Skeletal muscle tissue (tissue), 4 donors: ENCODE data around the gene IMMT. TPM values are rescaled to one million over a fixed set of nuclear protein-coding genes. Genes with fewer than 3 reads are reported as not detected.

Experiments
- H3K27ac ChIP-seq: one replicate; pipeline ENCODE4 v1.7.0; 2013; ENCODE audit warnings: mild to moderate bottlenecking, low read depth, low read length, inconsistent platforms
- H3K27me3 ChIP-seq, 3 donors: one replicate each; pipeline ENCODE4 v1.7.0; 2013; ENCODE audit warnings: low read length in 3 of 3; ENCODE audit not compliant: control insufficient read depth in 3 of 3, insufficient read depth in 3 of 3
- H3K36me3 ChIP-seq, 3 donors: one replicate each; pipeline ENCODE4 v1.7.0; 2013; ENCODE audit warnings: low read length in 3 of 3; ENCODE audit not compliant: control insufficient read depth in 3 of 3, insufficient read depth in 3 of 3
- H3K4me1 ChIP-seq, 3 donors: one replicate each; pipeline ENCODE4 v1.7.0; 2013; ENCODE audit warnings: low read length in 3 of 3, mild to moderate bottlenecking in 3 of 3; ENCODE audit not compliant: control insufficient read depth in 3 of 3, insufficient read depth in 3 of 3
- H3K4me3 ChIP-seq, 3 donors: one replicate each; pipeline ENCODE4 v1.7.0; 2013; ENCODE audit warnings: low read length in 3 of 3
- H3K9ac ChIP-seq, 3 donors: one replicate each; pipeline ENCODE4 v1.7.0; 2013; ENCODE audit warnings: low read length in 3 of 3, mild to moderate bottlenecking in 3 of 3, moderate library complexity in 2 of 3, low read depth in 1 of 3
- H3K9me3 ChIP-seq, 3 donors: one replicate each; pipeline ENCODE4 v1.7.0; 2013; ENCODE audit warnings: low read length in 3 of 3; ENCODE audit not compliant: control insufficient read depth in 3 of 3
- total RNA-seq: library from RNA; depleted of rRNA; stranded (reverse); fragments of >200 nt; gene quantifications from one replicate; pipeline ENCODE4 v1.2.3, GENCODE V29; 2014
- donor health status: Osteomylitis.

Gene IMMT
- total RNA-seq, 1 donor from 2014 or later = 43.8 TPM

GRCh38 chr2:86185517-86186212 lies 9.6 kb downstream of the IMMT start:
- Histone ChIP-seq H3K4me3 (no peak overlapping the region), H3K9me3 (no peaks in the 10 kb centered on the region), H3K27me3 (no peaks in the 10 kb centered on the region), H3K4me1 (peaks cover 12 to 25% (median 23%) of the 10 kb centered on the region in 3 donors), H3K27ac (no peak overlapping the region), H3K36me3 (peaks cover 0 to 3% (median 0%) of the 10 kb centered on the region in 3 donors), H3K9ac (no peak overlapping the region)

GRCh38 chr2:86176597-86176996 lies 18.7 kb downstream of the IMMT start:
- no peak overlapping the region for H3K27ac ChIP-seq
- peaks cover 9% of the 10 kb centered on the region in 3 donors for H3K4me1 ChIP-seq
- no peak overlapping the region for H3K4me3 ChIP-seq
- H3K9ac ChIP-seq = peak overlapping the region in 1 of 3 donors; percentile 33
- H3K36me3 ChIP-seq = peaks cover 13 to 33% (median 26%) of the 10 kb centered on the region in 3 donors
- no peaks in the 10 kb centered on the region for H3K27me3 ChIP-seq
- H3K9me3 ChIP-seq = no peaks in the 10 kb centered on the region

- Histone ChIP-seq H3K9ac (no peak overlapping the region), H3K9me3 (no peaks in the 10 kb centered on the region), H3K36me3 (peaks cover 16 to 33% (median 26%) of the 10 kb centered on the region in 3 donors), H3K4me1 (peaks cover 9% of the 10 kb centered on the region in 3 donors), H3K27ac (no peak overlapping the region), H3K27me3 (no peaks in the 10 kb centered on the region), H3K4me3 (no peak overlapping the region)
Observed at GRCh38 chr2:86175828-86176227, 19.4 kb downstream of the IMMT start.

GRCh38 chr2:86174445-86174844 lies 20.8 kb downstream of the IMMT start:
- H3K9me3 ChIP-seq = no peaks in the 10 kb centered on the region
- no peak overlapping the region for H3K9ac ChIP-seq
- H3K36me3 ChIP-seq = peaks cover 15 to 41% (median 33%) of the 10 kb centered on the region in 3 donors
- H3K27ac ChIP-seq = no peak overlapping the region
- H3K4me1 ChIP-seq = peaks cover 9% of the 10 kb centered on the region in 3 donors
- no peaks in the 10 kb centered on the region for H3K27me3 ChIP-seq
- no peak overlapping the region for H3K4me3 ChIP-seq

- H3K27me3 ChIP-seq = no peaks in the 10 kb centered on the region
- H3K4me3 ChIP-seq = no peak overlapping the region
- no peak overlapping the region for H3K27ac ChIP-seq
- peaks cover 9% of the 10 kb centered on the region in 3 donors for H3K4me1 ChIP-seq
- H3K9ac ChIP-seq = no peak overlapping the region
- H3K36me3 ChIP-seq = peaks cover 16 to 38% (median 26%) of the 10 kb centered on the region in 3 donors
- no peaks in the 10 kb centered on the region for H3K9me3 ChIP-seq
Observed at GRCh38 chr2:86172610-86173009, 22.7 kb downstream of the IMMT start.

- H3K27ac ChIP-seq = no peak overlapping the region
- peaks cover 6 to 9% (median 7%) of the 10 kb centered on the region in 3 donors for H3K4me1 ChIP-seq
- H3K36me3 ChIP-seq = peaks cover 16 to 34% (median 29%) of the 10 kb centered on the region in 3 donors
- no peaks in the 10 kb centered on the region for H3K27me3 ChIP-seq
- H3K9me3 ChIP-seq = no peaks in the 10 kb centered on the region
- H3K4me3 ChIP-seq = no peak overlapping the region
- no peak overlapping the region for H3K9ac ChIP-seq
Observed at GRCh38 chr2:86171295-86171694, 24.0 kb downstream of the IMMT start.

- H3K36me3 ChIP-seq = peaks cover 18 to 37% (median 36%) of the 10 kb centered on the region in 3 donors
- H3K27ac ChIP-seq = no peak overlapping the region
- no peaks in the 10 kb centered on the region for H3K27me3 ChIP-seq
- peaks cover 0 to under 1% (median 0%) of the 10 kb centered on the region in 3 donors for H3K4me1 ChIP-seq
- no peak overlapping the region for H3K4me3 ChIP-seq
- H3K9me3 ChIP-seq = no peaks in the 10 kb centered on the region
- H3K9ac ChIP-seq = no peak overlapping the region
Observed at GRCh38 chr2:86170449-86170848, 24.8 kb downstream of the IMMT start.

- no peak overlapping the region for H3K27ac ChIP-seq
Observed at GRCh38 chr2:86160156-86160952, 34.9 kb downstream of the IMMT start.

GRCh38 chr2:86158286-86158685 lies 37.0 kb downstream of the IMMT start:
- Histone ChIP-seq H3K9me3 (no peaks in the 10 kb centered on the region), H3K36me3 (peaks cover 33 to 64% (median 43%) of the 10 kb centered on the region in 3 donors)

More at GRCh38 chr2:86160156-86160952, 34.9 kb downstream of the IMMT start:
- Histone ChIP-seq H3K4me1 (no peaks in the 10 kb centered on the region), H3K4me3 (no peak overlapping the region), H3K9me3 (no peaks in the 10 kb centered on the region), H3K36me3 (peaks cover 29 to 69% (median 53%) of the 10 kb centered on the region in 3 donors), H3K27me3 (no peaks in the 10 kb centered on the region), H3K9ac (no peak overlapping the region)

More at GRCh38 chr2:86158286-86158685, 37.0 kb downstream of the IMMT start:
- no peak overlapping the region for H3K4me3 ChIP-seq
- no peaks in the 10 kb centered on the region for H3K4me1 ChIP-seq
- H3K9ac ChIP-seq = no peak overlapping the region
- H3K27me3 ChIP-seq = no peaks in the 10 kb centered on the region
- no peak overlapping the region for H3K27ac ChIP-seq
